Measurements from ENCODE around the gene RASSF5.
A peak's percentile ranks its signal among the peaks of the same experiment; 100 is the strongest.
"Not testable (repeated sequence)": the region's sequence is repeated elsewhere in the genome, so short reads cannot be mapped to it uniquely, and the experiment has no call there.

RASSF5 gene

DNA sequence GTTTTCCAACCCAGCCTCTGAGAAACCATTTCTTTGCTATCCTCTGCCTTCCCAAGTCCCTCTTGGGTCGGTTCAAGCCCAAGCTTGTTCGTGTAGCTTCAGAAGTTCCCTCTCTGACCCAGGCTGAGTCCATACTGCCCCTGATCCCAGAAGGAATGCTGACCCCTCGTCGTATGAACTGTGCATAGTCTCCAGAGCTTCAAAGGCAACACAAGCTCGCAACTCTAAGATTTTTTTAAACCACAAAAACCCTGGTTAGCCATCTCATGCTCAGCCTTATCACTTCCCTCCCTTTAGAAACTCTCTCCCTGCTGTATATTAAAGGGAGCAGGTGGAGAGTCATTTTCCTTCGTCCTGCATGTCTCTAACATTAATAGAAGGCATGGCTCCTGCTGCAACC is 81.2 kb downstream of the RASSF5 start:
- no peak for DNase-seq (ENCODE audit: low read depth)

DNA sequence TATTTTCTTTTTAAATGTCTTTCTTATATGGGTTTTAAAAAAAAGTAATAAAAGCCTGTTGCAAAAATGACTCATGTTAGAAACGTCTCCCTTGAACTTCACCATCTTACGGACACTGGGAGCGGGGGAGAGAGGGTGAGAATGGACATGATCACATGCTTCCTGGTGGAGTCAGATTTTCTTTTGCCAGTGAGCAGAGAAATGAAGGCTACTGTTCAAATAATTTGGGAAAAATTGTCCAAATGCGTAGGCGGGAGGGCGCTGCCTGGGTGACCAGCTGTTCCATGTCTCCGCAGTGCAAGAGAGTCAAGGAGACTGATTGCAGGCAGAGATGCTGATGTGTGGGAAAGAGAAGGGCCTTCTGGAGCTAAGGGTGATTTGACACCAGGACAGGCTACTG is 81.9 kb downstream of the RASSF5 start:
- DNase-seq (ENCODE audit: low read depth): no peak

DNA sequence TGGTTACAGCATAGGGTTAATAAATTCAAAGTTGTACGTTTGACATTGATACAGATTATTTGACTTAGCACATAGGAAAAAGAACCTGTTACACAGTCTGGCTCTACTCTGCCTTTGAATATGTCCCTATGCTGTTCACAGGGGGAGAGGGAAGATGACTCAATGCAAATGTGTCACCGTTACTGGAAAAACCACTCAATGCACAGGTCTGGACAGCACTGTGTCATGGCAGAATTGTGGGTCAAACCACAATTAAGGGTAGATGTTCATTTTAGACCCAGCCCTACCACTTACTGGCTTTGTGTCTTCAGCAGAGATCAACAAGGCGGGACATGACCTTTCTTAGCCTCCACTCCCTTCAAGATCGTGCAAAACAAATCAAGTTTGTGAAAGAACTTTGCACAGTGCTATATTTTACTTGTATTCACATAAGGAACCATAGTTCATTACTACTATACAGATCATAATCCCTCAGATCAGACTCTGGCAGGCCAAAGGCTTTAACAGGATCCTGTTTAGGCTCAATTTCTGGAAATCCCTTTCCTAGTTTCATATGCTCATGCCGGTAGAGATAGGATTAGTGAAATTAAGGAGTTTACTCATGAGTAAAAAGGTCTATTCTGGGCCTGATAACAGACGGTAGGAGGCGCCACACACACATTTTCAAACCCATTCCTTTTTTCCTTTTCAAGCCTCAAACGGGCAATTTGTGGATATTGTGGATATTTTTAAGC is 82.9 kb downstream of the RASSF5 start:
- peak; percentile 42 for DNase-seq (ENCODE audit: low read depth)

DNA sequence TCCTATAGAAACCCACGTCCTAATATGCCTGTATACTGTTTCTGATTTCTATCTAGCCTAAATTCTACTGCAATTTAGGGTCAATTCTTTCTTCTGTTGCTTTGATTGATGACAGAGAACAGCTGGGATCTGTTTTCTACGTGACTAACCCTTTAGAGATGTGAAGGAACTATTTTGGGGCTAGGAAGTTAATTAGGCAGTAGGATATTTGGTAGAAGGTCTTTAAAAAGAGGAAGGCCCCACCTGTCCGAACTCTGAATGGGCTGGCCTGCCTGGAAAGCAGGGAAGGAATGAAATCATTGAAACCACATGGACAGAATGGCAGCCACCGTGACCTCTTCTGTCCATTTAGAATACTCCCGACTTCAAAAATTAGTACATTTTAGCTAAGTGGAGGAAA is 83.9 kb downstream of the RASSF5 start:
- DNase-seq (ENCODE audit: low read depth): no peak

DNA sequence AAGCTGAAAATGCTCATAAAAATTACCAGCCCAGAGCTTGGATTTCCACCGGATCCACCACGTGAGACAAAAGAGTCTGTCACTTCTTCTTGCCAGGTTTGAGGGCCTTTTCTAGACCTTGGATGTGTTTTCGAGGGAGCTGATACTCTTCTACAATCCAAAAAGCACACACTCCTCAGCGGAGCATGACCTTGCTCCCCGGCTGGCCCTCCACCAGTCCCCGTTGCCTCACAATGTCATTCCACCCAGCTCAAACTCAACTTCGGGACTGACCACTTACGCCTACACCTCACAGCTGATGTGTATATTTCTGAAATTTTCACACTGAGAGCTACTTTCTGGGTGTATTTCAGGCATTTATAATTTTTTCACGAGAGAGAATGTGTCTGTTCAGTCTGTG is 84.4 kb downstream of the RASSF5 start:
- no peak for DNase-seq (ENCODE audit: low read depth)

DNA sequence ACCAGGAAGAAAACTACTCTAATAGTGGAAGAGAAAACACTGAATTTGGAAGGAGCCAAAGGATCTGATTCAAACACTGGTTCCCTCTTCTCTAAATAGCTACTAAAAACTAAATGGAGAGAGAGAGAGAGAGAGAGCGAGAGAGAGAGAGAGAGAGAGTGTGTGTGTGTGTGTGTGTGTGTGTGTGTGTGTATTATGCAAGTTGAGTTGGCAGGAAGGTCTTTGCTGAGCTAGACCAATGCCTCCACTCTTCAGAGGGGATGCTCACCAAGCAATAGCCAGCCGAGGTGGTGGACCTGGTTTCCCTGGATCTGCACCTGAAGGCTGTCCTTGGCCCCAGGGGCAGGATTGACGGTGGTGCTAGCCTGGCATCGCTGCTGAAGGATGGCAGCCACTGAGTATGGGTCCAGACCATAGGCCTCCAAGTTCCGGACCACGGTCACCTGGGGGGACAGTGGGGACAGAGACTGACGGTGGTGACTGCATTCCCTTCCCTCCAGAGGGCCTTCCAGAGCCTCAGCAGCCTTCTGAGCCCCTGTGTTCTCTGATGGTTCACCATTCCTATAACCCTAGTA is 86.1 kb downstream of the RASSF5 start:
- DNase-seq (ENCODE audit: low read depth): no peak

DNA sequence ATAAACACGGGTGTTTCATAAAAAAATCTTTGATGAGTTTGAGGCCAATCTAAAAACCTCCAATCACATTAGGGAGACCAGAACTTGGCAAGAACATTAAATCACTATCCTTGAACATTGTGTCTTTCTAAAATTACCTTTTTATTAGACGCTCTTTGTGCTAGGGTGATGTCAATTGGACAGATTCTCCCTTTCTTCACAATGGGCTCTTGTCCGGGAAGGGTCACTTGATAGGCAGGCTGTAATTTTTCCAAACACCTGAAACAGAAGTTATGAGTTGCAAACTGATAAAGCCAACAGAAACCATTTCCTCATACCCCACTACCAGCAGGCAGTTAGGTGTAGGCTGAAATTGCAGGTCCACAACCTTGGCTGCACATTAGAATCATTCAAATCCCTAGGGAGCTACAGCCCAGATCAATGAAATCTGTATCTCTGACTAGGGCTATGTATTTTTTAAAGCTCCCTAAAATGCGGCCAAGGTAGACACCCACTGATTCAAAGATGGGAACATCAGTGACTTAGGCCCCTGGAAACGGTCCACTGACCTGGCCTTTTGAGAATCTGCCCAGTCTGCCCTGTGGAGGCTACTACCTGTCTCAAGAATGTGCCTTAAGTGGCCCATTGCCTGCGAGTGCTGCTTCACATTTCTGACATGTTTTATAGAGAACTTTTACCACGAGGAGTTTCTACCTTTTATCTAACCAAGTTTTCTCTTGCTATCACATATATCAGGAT is 88.4 kb downstream of the RASSF5 start:
- DNase-seq (ENCODE audit: low read depth): no peak

DNA sequence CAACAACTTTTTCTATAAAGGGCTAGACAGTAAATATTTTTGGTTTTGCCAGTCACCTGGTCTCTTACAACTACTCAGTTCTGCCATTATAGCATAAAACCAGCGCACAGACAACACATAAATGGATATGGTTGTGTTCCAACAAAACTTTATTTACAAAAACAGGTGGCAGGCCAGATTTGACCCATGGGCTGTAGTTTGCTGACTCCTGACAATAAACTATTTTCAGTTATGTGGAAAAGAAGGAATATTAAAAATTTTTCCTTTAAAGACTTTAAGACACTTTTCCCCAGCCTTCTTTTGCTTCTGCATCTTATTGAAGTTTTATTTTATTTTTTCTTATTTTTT is 89.0 kb downstream of the RASSF5 start:
- no peak for DNase-seq (ENCODE audit: low read depth)

DNA sequence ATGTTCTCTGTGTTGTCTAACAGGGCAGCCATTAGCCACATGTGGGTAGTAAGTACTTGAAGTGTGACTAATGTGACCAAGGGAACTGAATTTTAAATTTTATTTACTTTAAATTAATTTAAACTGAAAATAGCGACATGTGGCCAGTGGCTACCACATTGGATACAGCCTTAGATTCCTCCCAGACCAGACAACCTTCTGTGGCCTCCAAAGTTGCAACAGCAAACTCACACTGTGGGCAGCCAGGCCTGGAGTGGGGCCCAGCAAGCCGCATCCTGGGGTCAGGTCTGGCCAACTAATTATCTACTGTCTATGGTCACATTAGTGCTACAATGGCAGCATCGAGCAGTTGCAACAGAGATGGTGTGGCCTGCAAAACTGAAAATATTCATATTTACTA is 93.2 kb downstream of the RASSF5 start:
- DNase-seq (ENCODE audit: low read depth): no peak

DNA sequence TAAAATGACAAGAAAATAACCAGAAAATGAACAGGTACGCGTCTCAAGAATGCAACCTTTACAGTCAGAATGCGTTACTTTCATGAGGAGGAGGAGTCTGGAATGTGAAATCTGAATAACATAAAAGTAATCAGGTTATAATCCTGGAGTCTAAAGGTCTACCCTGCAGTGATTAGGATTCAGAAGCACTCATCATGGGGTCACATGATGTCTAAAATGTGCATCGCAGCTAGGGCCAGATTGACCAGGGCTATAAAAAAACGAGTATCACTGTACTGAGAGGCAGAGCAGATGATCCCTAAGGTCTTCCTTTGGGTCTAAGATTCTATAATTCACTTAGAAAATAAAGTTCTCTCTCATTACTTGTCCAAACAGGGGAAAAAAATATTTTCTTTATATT is 97.5 kb downstream of the RASSF5 start:
- DNase-seq (ENCODE audit: low read depth): no peak

DNA sequence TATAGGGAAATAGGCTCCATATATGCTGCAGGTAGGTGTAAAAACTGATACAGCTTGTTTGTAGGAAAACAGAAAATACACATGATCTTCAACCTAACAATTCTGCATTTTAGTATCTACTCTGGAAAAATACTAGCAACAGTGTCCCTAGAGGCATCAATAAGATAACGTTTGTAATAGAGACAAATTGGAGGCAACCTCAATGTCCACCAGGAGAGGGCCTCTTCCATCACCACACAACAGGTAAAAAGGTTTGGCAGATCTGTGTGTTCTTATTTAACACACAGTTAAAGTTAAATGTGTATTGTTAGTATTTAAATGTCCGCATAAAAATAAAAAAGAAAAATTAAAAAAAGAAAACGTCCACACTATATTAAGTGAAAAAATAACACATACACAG is 99.5 kb downstream of the RASSF5 start:
- DNase-seq (ENCODE audit: low read depth): no peak

DNA sequence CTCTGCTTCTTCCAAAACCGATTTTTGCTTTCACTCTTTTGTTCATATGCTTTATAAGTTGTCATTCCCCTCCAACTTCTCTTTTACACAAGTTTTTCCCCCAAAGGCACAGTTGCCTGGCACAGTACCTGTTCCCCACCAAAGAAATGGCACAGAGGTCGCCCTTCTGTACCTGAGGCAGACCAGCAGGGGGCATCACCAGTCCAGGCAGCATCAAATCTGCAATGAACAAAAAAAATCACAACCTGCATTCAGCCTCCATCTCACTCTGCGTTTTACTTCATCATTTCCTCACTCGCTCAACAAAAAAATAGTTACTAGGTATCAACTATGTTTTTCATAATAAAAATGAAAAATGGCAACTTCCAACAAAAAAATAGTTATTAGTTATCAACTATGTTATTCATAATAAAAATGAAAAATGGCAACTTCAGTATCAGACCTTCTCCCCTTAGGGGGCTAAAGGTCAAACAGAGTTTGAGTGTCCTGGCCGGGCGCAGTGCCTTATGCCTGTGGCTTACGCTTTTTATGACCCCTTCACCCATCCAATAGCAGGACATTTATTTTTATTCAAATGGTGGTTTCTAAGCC is 100.9 kb downstream of the RASSF5 start:
- peak; percentile 58 for DNase-seq (ENCODE audit: low read depth)

DNA sequence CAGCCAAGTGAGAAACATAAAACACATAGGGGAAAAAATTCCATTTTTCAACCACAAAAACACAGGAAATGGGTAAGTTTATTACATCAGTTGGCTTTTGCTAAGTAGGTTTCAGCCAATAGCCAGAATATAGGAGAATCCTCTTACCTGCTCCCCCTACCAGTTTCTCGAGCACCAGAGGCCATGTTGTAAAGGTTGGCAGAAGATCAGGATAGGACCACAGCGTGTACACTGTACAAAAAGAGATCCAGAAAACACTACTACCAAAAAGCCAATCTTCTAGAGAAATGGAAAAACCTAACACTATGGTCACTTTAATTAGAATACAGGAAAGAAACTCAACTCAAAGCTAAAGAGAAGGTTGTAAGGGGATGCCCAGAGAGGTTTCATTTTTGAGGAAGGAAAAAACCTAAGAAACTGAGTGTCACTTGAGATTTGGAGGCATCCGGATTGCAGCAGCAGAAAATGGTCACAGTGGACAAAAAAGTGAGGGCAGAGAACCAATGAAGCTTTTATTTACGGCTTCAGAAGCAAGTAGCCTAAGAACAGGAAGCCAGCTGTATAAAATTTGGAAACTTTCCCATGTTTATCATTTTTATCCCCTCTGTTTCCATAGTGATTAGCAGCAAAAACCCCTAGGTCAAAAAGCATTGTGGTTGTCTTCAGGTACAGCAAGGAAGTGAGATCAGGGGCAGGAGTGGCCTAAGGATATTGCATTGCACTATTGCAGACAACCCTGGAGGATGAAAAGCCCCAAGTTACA is 102.1 kb downstream of the RASSF5 start:
- no peak for DNase-seq (ENCODE audit: low read depth)

DNA sequence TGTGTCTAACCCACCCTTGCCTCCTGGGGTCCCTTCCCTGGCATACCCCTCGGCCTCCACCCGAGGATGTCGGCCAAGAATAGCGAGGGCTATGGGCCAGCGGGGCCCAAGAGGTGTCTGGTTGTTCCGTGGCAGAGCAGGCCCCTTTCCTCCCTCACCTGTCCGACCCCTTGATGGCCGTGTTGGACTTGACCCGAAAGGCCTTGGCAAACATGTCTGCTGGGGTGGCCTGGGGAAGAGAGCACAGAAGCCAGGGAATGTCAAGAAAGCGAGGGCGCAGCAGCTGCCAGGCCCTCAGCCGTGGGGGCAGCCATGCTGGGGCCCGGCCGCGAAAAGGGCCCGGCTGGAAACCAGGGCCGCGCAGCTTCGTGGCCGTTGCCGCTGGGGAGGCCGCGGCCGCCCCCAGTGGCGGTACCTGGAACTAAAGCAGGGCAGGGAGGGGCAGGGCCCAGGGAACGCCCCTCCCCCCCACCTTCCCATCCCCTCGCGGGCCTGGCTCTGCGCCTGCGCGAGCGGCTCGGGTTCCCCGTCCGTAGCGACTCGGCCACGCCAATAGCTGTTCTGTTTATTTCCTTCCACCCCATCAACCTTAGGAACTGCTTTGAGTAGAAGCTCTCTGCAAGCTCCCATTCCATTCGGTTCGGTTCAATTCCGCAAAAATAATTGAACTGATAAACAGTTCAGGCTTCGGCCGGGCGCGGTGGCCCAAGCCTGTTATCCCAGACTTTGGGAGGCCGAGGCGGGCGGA is 105.0 kb downstream of the RASSF5 start, which contains the start of gene EIF2D:
Gene EIF2D (minus strand): TSS at position 337 of the 748 bp plus-strand sequence. CDS start 123 bp downstream, at position 214.
- peak; percentile 97 for DNase-seq (ENCODE audit: low read depth)

DNA sequence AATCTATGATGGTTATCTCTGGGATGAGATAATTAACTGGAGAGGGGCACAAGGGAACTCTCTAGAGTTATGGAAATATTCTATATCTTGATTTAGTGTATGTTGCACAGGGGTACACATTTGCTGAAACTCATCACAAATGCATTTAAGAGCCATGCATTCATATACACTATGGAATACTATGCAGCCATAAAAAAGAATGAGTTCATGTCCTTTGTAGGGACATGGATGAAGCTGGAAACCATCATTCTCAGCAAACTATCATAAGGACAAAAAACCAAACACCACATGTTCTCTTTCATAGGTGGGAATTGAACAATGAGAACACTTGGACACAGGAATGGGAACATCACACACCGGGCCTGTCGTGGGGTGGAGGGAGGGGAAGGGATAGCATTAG is 119.1 kb downstream of the RASSF5 start:
- not testable (repeated sequence) for DNase-seq (ENCODE audit: low read depth)

DNA sequence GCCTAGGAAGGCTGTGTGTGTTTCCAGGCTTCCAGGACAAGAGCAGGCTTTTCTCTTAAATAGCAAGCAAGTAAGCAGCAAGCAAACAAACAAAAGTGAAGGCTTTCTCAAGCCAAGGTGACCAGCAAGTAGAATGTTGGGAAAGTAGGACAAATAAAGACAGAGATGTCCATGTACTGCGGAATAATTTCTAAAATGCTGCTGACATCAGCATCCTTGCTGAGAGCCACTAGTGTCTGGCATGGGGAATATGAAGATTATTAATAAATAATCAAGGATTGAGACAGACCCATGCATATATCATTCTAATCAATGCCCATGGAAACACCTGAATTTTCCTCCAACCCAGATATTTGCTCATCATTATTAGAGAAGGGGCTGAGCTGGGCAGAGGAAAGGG is 121.6 kb downstream of the RASSF5 start:
- no peak for DNase-seq (ENCODE audit: low read depth)

DNA sequence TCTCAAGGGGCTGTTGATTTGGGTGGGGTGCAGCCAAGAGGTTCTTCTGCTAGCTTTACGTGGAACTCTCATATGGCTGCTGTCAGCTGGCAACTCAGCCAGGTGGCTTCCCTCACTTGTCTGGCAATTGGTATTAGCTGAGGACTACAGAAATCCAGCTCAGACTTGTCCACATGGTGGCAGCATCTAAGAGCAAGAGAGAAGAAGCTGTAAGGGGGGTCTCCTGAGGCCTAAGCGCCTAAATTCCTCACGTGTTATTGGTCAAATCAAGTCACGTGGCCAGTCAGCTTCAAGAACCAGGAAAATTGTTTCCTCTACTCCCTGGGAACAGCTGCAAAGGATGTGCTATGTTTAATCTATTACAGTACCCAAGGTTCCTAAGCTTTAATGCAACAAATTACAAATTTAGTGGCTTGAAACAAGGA is 123.8 kb downstream of the RASSF5 start:
- no peak for DNase-seq (ENCODE audit: low read depth)

DNA sequence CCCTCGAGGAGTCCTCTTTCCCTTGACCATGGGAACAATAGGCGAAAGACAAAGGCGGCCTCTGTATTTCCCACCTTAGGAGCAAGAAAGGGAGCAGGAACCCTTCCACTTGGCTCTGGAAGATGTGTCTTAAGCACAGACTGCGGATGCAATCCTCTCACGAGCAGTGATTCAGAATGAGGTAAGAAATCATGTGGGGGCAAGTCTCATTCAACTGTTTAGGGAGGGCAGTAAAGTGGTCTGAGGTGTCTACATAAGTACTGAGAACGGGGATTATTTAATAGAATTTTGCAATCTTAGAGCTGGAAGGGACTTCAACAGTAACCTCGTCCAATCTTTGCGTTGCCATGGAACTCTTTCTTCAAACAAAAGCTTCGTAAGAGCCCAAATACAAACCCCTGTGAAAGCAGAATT is 126.4 kb downstream of the RASSF5 start:
- DNase-seq (ENCODE audit: low read depth): no peak

DNA sequence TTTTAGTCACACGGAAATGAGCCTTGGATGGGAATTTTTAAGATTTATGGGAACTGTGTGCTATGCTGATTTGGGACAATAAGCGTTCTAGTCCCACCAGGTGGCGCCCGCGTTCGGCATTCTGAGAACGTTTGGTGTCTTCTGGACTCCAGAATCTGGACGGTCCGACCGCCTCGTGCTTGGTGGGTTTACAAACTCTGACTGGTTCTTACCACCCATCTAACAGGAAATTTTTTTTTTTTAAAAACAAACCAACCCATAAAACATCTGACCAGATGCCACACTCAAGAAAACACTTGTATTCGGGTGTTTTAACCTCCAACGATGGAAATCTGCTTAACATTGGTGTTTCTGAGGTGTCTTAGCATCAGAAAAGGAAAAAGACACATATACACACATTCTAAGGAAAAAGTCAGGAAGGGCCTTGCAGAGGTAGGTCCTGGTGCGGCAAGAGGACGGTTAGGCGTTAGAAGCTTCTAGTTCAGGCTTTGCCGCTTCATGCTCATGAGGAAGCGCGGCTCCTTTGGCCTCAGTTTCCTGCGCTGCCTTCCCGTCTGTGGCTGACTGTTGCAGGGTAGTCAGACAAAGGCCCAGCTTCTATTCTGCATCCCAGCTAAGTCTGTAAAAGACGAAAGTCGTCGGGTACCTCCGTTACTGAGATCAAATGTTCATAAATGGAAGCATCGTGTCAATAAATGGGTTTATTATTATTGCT is 127.2 kb downstream of the RASSF5 start:
- peak; percentile 57 for DNase-seq (ENCODE audit: low read depth)

DNA sequence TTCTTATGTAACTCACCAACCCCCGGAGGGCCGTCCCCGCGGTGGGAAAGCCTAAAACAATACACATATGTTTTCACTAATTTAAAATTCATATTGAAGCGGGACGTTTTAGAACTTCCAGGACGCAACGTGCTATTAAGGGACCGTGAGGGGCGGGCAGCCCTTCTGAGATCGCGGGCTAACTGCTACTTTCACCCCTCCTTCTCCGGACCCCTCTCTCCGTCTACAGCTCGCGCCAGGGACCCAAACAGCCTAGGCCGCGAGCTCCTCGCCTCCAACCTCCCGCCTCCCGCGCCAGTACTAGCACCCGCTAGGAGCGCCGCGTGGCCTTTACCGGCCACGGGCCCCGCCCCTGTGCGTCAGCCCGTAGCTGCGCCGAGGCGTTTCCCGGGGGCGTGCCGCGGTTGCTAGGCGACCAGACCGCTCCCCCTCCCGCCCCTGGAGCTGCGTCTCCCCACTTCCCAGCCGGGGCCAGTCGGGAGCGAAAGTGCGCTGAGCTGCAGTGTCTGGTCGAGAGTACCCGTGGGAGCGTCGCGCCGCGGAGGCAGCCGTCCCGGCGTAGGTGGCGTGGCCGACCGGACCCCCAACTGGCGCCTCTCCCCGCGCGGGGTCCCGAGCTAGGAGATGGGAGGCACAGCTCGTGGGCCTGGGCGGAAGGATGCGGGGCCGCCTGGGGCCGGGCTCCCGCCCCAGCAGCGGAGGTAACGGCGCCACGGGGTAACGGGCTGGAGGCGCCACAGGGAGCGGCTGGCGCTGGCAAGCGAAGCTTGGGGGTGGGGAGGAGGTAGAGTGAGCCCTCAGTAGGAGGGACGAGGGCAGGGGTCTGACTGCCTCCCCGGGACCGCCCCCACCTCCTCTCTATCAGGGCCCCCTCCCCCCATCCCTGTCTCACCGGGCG is 128.0 kb downstream of the RASSF5 start, which contains the start of gene DYRK3:
Gene DYRK3 (plus strand): TSS at position 457 of the 898 bp plus-strand sequence. CDS start 168 bp downstream, at position 625.
- peak; percentile 93 for DNase-seq (ENCODE audit: low read depth)
